Measurements from ENCODE around the gene TRIM65.
"Not testable (repeated sequence)": the region's sequence is repeated elsewhere in the genome, so short reads cannot be mapped to it uniquely, and the experiment has no call there.

TRIM65 gene

DNA sequence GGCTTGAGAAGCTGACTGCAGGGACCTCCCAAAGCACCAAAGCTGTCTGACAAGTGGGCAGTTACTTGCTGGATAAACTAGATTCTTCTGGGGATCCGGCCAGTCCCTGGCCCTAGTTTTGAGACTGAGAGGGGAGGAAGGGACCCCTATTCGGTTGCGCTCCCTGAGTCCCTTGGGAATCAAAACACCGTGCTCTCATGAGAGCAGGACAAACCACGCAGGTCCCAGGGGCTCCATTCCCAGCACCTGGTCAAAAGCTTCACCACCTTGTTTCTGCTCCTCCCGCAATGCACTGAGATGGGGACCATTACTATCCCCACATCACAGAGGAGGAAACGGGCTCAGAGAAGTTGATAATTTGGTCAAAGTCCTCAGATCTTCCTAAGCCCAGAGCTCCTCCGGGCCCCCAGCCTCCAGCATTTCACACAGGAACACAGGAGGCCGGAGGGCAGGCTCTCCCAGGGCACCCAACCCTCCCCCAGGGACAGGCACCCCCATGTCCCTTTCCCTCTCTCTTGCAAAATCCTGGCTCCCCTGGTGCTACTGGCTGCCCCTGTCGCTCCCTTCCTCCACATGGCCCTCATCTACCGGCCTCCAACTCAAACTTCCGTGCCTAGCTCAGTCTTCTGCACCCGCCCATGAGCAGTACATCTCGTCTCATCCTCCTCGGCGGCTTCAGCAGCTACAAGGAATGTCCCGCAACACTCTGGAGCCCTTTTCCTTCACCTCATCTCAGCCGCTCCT lies 3.3 kb downstream of the TRIM65 start:
- no peaks in the 10 kb centered on the region for H3K9me3 ChIP-seq (ENCODE audit: control insufficient read depth, low read length)
- H3K4me3 ChIP-seq (ENCODE audit: low read length), result no peak overlapping the region
- H3K9ac ChIP-seq (ENCODE audit: low read length), result no peak overlapping the region
- H3K27me3 ChIP-seq (replicated peaks; ENCODE audit: control insufficient read depth, insufficient read depth, low read length), result no peaks in the 10 kb centered on the region
- H3K36me3 ChIP-seq (ENCODE audit: control insufficient read depth, insufficient read depth, low read length, severe bottlenecking), result peaks cover 12% of the 10 kb centered on the region
- H3K4me1 ChIP-seq (ENCODE audit: control insufficient read depth, insufficient read depth, low read length), result peaks cover 30% of the 10 kb centered on the region
- no peak for DNase-seq (ENCODE audit: low read depth)

DNA sequence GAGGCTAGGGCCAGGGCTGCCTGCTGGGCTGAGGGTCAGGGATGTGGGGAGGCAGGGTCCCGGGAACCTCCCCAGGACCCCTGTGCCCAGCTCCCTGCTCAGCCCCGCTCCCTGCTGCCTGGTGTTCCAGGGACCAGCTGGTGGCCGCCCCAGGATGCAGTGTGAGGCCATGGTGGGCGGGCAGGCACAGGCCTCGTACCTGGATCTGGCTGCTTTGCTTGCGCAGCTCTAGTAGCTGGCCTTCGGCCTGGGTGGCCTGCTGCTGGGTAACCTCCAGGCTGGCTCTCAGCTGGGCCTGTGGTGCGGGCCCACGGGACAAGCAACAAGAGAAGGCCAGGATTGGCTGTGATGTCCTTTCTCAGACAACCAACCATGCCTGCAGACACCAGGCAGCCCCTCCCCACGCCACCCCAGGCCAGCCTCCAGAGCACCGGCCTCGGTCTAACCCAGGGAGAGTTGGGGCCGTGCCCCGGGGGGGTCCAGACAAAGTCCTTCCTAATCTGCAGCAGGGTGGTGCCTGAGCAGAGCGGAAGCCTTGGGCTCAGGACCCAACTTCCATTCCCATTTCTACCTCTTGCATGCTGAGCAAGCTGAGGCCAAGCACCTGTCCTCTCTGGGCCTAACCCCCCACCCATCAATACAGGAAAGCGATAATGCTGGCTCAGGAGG lies 4.1 kb downstream of the TRIM65 start:
- Histone ChIP-seq H3K4me3 (ENCODE audit: low read length) (no peak overlapping the region), H3K9ac (ENCODE audit: low read length) (no peak overlapping the region), H3K36me3 (ENCODE audit: control insufficient read depth, insufficient read depth, low read length, severe bottlenecking) (peaks cover 9% of the 10 kb centered on the region), H3K4me1 (ENCODE audit: control insufficient read depth, insufficient read depth, low read length) (peaks cover 30% of the 10 kb centered on the region), H3K9me3 (ENCODE audit: control insufficient read depth, low read length) (no peaks in the 10 kb centered on the region), H3K27me3 (replicated peaks; ENCODE audit: control insufficient read depth, insufficient read depth, low read length) (no peaks in the 10 kb centered on the region)
- DNase-seq (ENCODE audit: low read depth), result no peak

GRCh38 chr17:75891605-75892555 lies 4.9 kb downstream of the TRIM65 start:
- Histone ChIP-seq H3K36me3 (ENCODE audit: control insufficient read depth, insufficient read depth, low read length, severe bottlenecking) (peaks cover 9% of the 10 kb centered on the region), H3K4me1 (ENCODE audit: control insufficient read depth, insufficient read depth, low read length) (peaks cover 24% of the 10 kb centered on the region), H3K9ac (ENCODE audit: low read length) (no peak overlapping the region), H3K9me3 (ENCODE audit: control insufficient read depth, low read length) (no peaks in the 10 kb centered on the region), H3K4me3 (ENCODE audit: low read length) (no peak overlapping the region), H3K27me3 (replicated peaks; ENCODE audit: control insufficient read depth, insufficient read depth, low read length) (no peaks in the 10 kb centered on the region)
- no peak for DNase-seq (ENCODE audit: low read depth)

DNA sequence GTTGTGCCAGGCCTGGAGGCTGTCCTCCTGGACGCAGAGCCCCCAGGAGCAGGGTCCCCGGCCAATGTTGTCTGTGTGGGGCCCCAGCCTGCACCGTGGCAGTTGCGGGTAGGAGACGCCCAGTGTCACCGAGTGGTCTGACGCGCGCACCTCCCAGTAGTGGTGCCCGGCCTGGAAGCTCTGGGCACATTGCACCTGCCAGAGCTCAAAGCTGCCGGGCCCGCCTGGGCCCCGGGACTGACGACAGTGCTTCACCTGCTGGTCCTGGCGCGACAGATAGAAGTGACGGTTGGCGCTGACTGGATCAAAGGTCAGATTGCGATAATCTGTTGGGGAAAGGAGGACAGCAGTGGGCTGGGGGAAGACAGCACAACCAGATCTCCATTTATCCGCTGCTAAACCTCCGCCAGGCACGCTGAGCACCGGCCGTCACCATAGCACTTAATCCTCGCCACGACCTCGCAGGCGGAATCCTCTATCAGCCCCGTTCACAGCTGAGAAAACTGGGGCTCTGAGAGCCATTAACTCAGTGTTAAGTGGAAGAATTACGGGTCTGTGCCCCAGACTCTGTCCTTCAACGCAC lies 5.6 kb downstream of the TRIM65 start:
- H3K9me3 ChIP-seq (ENCODE audit: control insufficient read depth, low read length), result no peaks in the 10 kb centered on the region
- DNase-seq (ENCODE audit: low read depth), result no peak
- peaks cover 9% of the 10 kb centered on the region for H3K36me3 ChIP-seq (ENCODE audit: control insufficient read depth, insufficient read depth, low read length, severe bottlenecking)
- no peaks in the 10 kb centered on the region for H3K27me3 ChIP-seq (replicated peaks; ENCODE audit: control insufficient read depth, insufficient read depth, low read length)
- no peak overlapping the region for H3K4me3 ChIP-seq (ENCODE audit: low read length)
- H3K9ac ChIP-seq (ENCODE audit: low read length), result no peak overlapping the region
- peaks cover 24% of the 10 kb centered on the region for H3K4me1 ChIP-seq (ENCODE audit: control insufficient read depth, insufficient read depth, low read length)

GRCh38 chr17:75889454-75889853 lies 7.3 kb downstream of the TRIM65 start:
- Histone ChIP-seq H3K9ac (ENCODE audit: low read length) (no peak overlapping the region), H3K36me3 (ENCODE audit: control insufficient read depth, insufficient read depth, low read length, severe bottlenecking) (peaks cover 9% of the 10 kb centered on the region), H3K27me3 (replicated peaks; ENCODE audit: control insufficient read depth, insufficient read depth, low read length) (no peaks in the 10 kb centered on the region), H3K4me1 (ENCODE audit: control insufficient read depth, insufficient read depth, low read length) (peaks cover 10% of the 10 kb centered on the region), H3K4me3 (ENCODE audit: low read length) (no peak overlapping the region), H3K9me3 (ENCODE audit: control insufficient read depth, low read length) (no peaks in the 10 kb centered on the region)
- no peak for DNase-seq (ENCODE audit: low read depth)

GRCh38 chr17:75888484-75888883 lies 8.3 kb downstream of the TRIM65 start:
- Histone ChIP-seq H3K4me3 (ENCODE audit: low read length) (no peak overlapping the region), H3K27me3 (replicated peaks; ENCODE audit: control insufficient read depth, insufficient read depth, low read length) (no peaks in the 10 kb centered on the region), H3K4me1 (ENCODE audit: control insufficient read depth, insufficient read depth, low read length) (peaks cover 4% of the 10 kb centered on the region), H3K9me3 (ENCODE audit: control insufficient read depth, low read length) (no peaks in the 10 kb centered on the region), H3K9ac (ENCODE audit: low read length) (no peak overlapping the region), H3K36me3 (ENCODE audit: control insufficient read depth, insufficient read depth, low read length, severe bottlenecking) (peaks cover 9% of the 10 kb centered on the region)
- DNase-seq (ENCODE audit: low read depth), result no peak

GRCh38 chr17:75885860-75886259 lies 10.9 kb downstream of the TRIM65 start:
- not testable (repeated sequence) for H3K36me3 ChIP-seq (ENCODE audit: control insufficient read depth, insufficient read depth, low read length, severe bottlenecking); H3K4me3 ChIP-seq (ENCODE audit: low read length); H3K27me3 ChIP-seq (replicated peaks; ENCODE audit: control insufficient read depth, insufficient read depth, low read length); H3K9me3 ChIP-seq (ENCODE audit: control insufficient read depth, low read length); H3K9ac ChIP-seq (ENCODE audit: low read length); H3K4me1 ChIP-seq (ENCODE audit: control insufficient read depth, insufficient read depth, low read length); DNase-seq (ENCODE audit: low read depth)

DNA sequence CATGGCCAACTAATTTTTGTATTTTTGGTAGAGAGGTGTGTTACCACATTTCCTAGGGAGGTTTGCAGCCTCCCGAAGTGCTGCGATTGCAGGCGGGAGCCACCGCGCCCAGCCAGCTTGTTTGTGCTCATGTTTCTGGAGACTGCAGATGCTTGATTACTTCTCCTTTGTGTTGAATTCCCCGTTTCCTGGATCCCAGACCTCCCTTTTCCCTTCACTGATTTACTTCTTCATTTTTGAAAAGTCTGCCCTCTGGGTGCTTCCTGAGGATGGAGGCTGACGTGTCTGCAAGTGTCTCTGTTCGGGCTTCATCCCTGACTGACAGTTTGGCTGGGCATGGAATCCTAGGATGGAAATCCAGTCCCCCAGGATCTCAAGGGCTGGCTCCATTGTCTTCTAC lies 11.3 kb downstream of the TRIM65 start:
- Histone ChIP-seq H3K9ac (ENCODE audit: low read length) (no peak overlapping the region), H3K4me1 (ENCODE audit: control insufficient read depth, insufficient read depth, low read length) (no peaks in the 10 kb centered on the region), H3K9me3 (ENCODE audit: control insufficient read depth, low read length) (no peaks in the 10 kb centered on the region), H3K4me3 (ENCODE audit: low read length) (no peak overlapping the region), H3K36me3 (ENCODE audit: control insufficient read depth, insufficient read depth, low read length, severe bottlenecking) (peaks cover 4% of the 10 kb centered on the region), H3K27me3 (replicated peaks; ENCODE audit: control insufficient read depth, insufficient read depth, low read length) (no peaks in the 10 kb centered on the region)
- DNase-seq (ENCODE audit: low read depth), result no peak

- Histone ChIP-seq H3K4me3 (ENCODE audit: low read length) (no peak overlapping the region), H3K9ac (ENCODE audit: low read length) (no peak overlapping the region), H3K36me3 (ENCODE audit: control insufficient read depth, insufficient read depth, low read length, severe bottlenecking) (no peaks in the 10 kb centered on the region), H3K4me1 (ENCODE audit: control insufficient read depth, insufficient read depth, low read length) (peaks cover 8% of the 10 kb centered on the region), H3K27me3 (replicated peaks; ENCODE audit: control insufficient read depth, insufficient read depth, low read length) (no peaks in the 10 kb centered on the region), H3K9me3 (ENCODE audit: control insufficient read depth, low read length) (no peaks in the 10 kb centered on the region)
- DNase-seq (ENCODE audit: low read depth), result no peak
These were observed 14.9 kb downstream of the TRIM65 start for GRCh38 chr17:75881678-75882454.

DNA sequence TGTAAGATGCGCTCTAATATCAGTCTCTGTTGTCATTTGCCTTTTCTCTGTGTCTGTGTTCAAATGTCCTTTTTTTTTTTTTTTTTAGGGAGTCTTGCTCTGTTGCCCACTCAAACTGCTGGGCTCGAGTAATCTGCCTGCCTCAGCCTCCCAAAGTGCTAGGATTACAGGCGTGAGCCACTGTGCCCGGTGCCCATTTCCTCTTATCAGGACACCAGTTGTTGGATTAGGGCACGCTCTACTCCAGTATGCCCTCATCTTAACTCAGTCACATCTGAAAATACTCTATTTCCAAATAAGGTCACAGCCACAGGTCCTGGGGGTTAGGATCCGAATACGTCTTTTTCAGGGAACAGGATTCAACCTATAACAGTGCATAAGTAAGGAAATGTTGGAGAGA lies 16.5 kb downstream of the TRIM65 start:
- no peaks in the 10 kb centered on the region for H3K36me3 ChIP-seq (ENCODE audit: control insufficient read depth, insufficient read depth, low read length, severe bottlenecking)
- H3K4me3 ChIP-seq (ENCODE audit: low read length), result no peak overlapping the region
- H3K4me1 ChIP-seq (ENCODE audit: control insufficient read depth, insufficient read depth, low read length), result peaks cover 24% of the 10 kb centered on the region
- no peaks in the 10 kb centered on the region for H3K9me3 ChIP-seq (ENCODE audit: control insufficient read depth, low read length)
- H3K9ac ChIP-seq (ENCODE audit: low read length), result no peak overlapping the region
- no peaks in the 10 kb centered on the region for H3K27me3 ChIP-seq (replicated peaks; ENCODE audit: control insufficient read depth, insufficient read depth, low read length)
- DNase-seq (ENCODE audit: low read depth), result no peak

Data from adipocyte (in vitro differentiated cells).